Measurements from ENCODE around the gene CDON. TPM values are rescaled to one million over a fixed set of nuclear protein-coding genes. Genes with fewer than 3 reads are reported as not detected.

CDON gene
- total RNA-seq, 1 experiment from 2014 or later, result 17.1 TPM

- intact Hi-C loops (cut with micrococcal nuclease; ENCODE audit: unreplicated experiment), result no loop called here
- ATAC-seq, result no peak
- no TSS peak for BruUV-seq (replicated peaks)
Observed at GRCh38 chr11:125921042-125921441, 141.6 kb downstream of the CDON start.

GRCh38 chr11:125918140-125918840, 144.4 kb downstream of the CDON start:
- in situ Hi-C loops (cut with HindIII; ENCODE audit: low pct_unique_long_range_greater_than_20kb, low sequenced_read_pairs), result loop anchor here (25.0 kb wide), 1 partner anchor 169 kb away; no protein-coding TSS in a partner anchor
- Histone ChIP-seq H3K9me3 (ENCODE audit: control insufficient read depth, insufficient read depth, low read depth, low read length) (no peaks in the 10 kb centered on the region), H3K4me1 (ENCODE audit: control insufficient read depth, insufficient read depth, low read length) (no peaks in the 10 kb centered on the region), H3K27me3 (ENCODE audit: control insufficient read depth, insufficient read depth, low read length) (peaks cover 25% of the 10 kb centered on the region), H3K36me3 (ENCODE audit: control insufficient read depth, insufficient read depth, low read length) (no peaks in the 10 kb centered on the region), H3K27ac (ENCODE audit: low read length) (no peak overlapping the region), H3K4me3 (ENCODE audit: low read depth in 2 of 2, low read length in 2 of 2) (no peak overlapping the region)
- BruUV-seq (replicated peaks), result no TSS peak
- no peak for ATAC-seq
- ChIA-PET POLR2A (no interaction called here), CTCF (no interaction called here)
- DNase-seq (ENCODE audit: low read depth, low spot score), result no peak
- intact Hi-C loops (cut with micrococcal nuclease; ENCODE audit: unreplicated experiment), result no loop called here
- TF ChIP-seq REST (IDR thresholded peaks at IDR 0.05; ENCODE audit: insufficient read depth in 1 of 2, low read depth in 2 of 2, low read length in 1 of 2) (no peak), CTCF (IDR thresholded peaks at IDR 0.05) (no peak), TCF7L2 (IDR thresholded peaks at IDR 0.05; ENCODE audit: low read depth, low read length) (no peak), SIN3A (IDR thresholded peaks at IDR 0.05; ENCODE audit: borderline replicate concordance, insufficient read depth, low read depth, low read length) (no peak), POLR2AphosphoS5 (IDR thresholded peaks at IDR 0.05; ENCODE audit: low read depth, low read length) (no peak)

More at GRCh38 chr11:125921042-125921441, 141.6 kb downstream of the CDON start:
- H3K9me3 ChIP-seq (ENCODE audit: control insufficient read depth, insufficient read depth, low read depth, low read length), result no peaks in the 10 kb centered on the region
- H3K36me3 ChIP-seq (ENCODE audit: control insufficient read depth, insufficient read depth, low read length), result no peaks in the 10 kb centered on the region
- no peak for TF ChIP-seq TCF7L2 (IDR thresholded peaks at IDR 0.05; ENCODE audit: low read depth, low read length)
- no peak for TF ChIP-seq REST (IDR thresholded peaks at IDR 0.05; ENCODE audit: insufficient read depth in 1 of 2, low read depth in 2 of 2, low read length in 1 of 2)
- no peak for TF ChIP-seq CTCF (IDR thresholded peaks at IDR 0.05)
- no peak for TF ChIP-seq POLR2AphosphoS5 (IDR thresholded peaks at IDR 0.05; ENCODE audit: low read depth, low read length)
- TF ChIP-seq SIN3A (IDR thresholded peaks at IDR 0.05; ENCODE audit: borderline replicate concordance, insufficient read depth, low read depth, low read length), result no peak
- CTCF ChIA-PET, result interaction anchor here (0.9 kb wide), 1 partner anchor 273 kb away, joined by 3 read pairs; no protein-coding TSS in a partner anchor
- in situ Hi-C loops (cut with HindIII; ENCODE audit: low pct_unique_long_range_greater_than_20kb, low sequenced_read_pairs), result loop anchor here (25.0 kb wide), 1 partner anchor 166 kb away; no protein-coding TSS in a partner anchor
- no peaks in the 10 kb centered on the region for H3K4me1 ChIP-seq (ENCODE audit: control insufficient read depth, insufficient read depth, low read length)
- H3K4me3 ChIP-seq (ENCODE audit: low read depth in 2 of 2, low read length in 2 of 2), result no peak overlapping the region
- peaks cover 18% of the 10 kb centered on the region for H3K27me3 ChIP-seq (ENCODE audit: control insufficient read depth, insufficient read depth, low read length)
- DNase-seq (ENCODE audit: low read depth, low spot score), result no peak
- POLR2A ChIA-PET, result interaction anchor here (0.5 kb wide), 1 partner anchor 219 kb away, joined by 7 read pairs; no protein-coding TSS in a partner anchor
- no peak overlapping the region for H3K27ac ChIP-seq (ENCODE audit: low read length)

Measured in Panc1 (cell line).